ENCODE results near the gene UMOD. TPM values are rescaled to one million over a fixed set of nuclear protein-coding genes. Genes with fewer than 3 reads are reported as not detected.

UMOD gene
- total RNA-seq, 1 experiment from 2014 or later: not detected

GRCh38 chr16:20307240-20307671, 45.3 kb downstream of the UMOD start:
- no peaks in the 10 kb centered on the region for H3K9me2 ChIP-seq (ENCODE audit: insufficient read depth)
- BruUV-seq (replicated peaks): no TSS peak

DNA sequence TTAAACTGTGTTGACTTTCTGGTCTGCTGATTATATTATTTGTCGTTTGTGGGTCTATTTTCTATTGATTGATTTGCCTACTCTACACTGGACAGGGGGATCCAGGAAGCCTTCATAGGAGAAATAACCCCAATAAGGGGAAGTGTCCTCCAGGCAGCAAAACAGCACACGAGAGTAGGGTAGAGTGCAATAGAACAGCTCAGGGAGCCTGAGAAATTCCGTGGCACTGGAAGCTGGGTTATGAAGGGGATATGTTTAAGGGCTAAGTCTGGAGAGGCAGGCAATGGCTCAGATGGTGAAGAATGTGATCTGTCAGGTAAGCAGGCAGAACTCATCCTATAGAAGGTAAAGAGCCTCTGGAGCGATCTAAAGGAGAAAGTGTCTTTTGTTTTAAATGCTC, 46.1 kb downstream of the UMOD start:
- Histone ChIP-seq H3K9me3 (ENCODE audit: insufficient read depth, low read depth) (no peaks in the 10 kb centered on the region), H3K27ac (no peak overlapping the region), H3K9me2 (ENCODE audit: insufficient read depth) (no peaks in the 10 kb centered on the region), H3K4me1 (replicated peaks; ENCODE audit: insufficient read depth) (no peaks in the 10 kb centered on the region), H3K4me3 (no peak overlapping the region), H4K20me1 (ENCODE audit: insufficient read depth) (no peaks in the 10 kb centered on the region), H3F3A (ENCODE audit: insufficient read depth, low read depth) (no peaks in the 10 kb centered on the region), H3K79me2 (ENCODE audit: low read depth) (no peaks in the 10 kb centered on the region), H3K36me3 (ENCODE audit: low read depth) (no peaks in the 10 kb centered on the region), H3K4me2 (no peak overlapping the region), H3K27me3 (ENCODE audit: insufficient read depth, low read depth) (peaks cover 5% of the 10 kb centered on the region; the same call in 1 of the 2 replicates), H2AFZ (no peak overlapping the region)
- intact Hi-C loops (cut with micrococcal nuclease; ENCODE audit: unreplicated experiment): no loop called here
- no TSS peak for BruUV-seq (replicated peaks)
- ChIA-PET CTCF (no interaction called here), POLR2A (ENCODE audit: unreplicated experiment) (no interaction called here)
- TF ChIP-seq CTCF (conservative IDR thresholded peaks at IDR 0.05) (no peak), EZH2 (IDR thresholded peaks at IDR 0.05; ENCODE audit: low read depth) (no peak)
- DNase-seq: no peak

More at GRCh38 chr16:20307240-20307671, 45.3 kb downstream of the UMOD start:
- Histone ChIP-seq H4K20me1 (ENCODE audit: insufficient read depth) (no peaks in the 10 kb centered on the region), H3K9me3 (ENCODE audit: insufficient read depth, low read depth) (no peaks in the 10 kb centered on the region), H3K4me1 (replicated peaks; ENCODE audit: insufficient read depth) (no peaks in the 10 kb centered on the region), H3K36me3 (ENCODE audit: low read depth) (no peaks in the 10 kb centered on the region), H3K27ac (no peak overlapping the region), H3K4me3 (no peak overlapping the region), H3F3A (ENCODE audit: insufficient read depth, low read depth) (no peaks in the 10 kb centered on the region), H3K79me2 (ENCODE audit: low read depth) (no peaks in the 10 kb centered on the region), H3K4me2 (no peak overlapping the region), H3K27me3 (ENCODE audit: insufficient read depth, low read depth) (peaks cover 4% of the 10 kb centered on the region; the same call in 1 of the 2 replicates), H2AFZ (no peak overlapping the region)
- no peak for DNase-seq
- ChIA-PET CTCF (no interaction called here), POLR2A (ENCODE audit: unreplicated experiment) (no interaction called here)
- TF ChIP-seq EZH2 (IDR thresholded peaks at IDR 0.05; ENCODE audit: low read depth): no peak
- no peak for TF ChIP-seq CTCF (conservative IDR thresholded peaks at IDR 0.05)
- intact Hi-C loops (cut with micrococcal nuclease; ENCODE audit: unreplicated experiment): no loop called here

- H3K79me2 ChIP-seq (ENCODE audit: low read depth): no peaks in the 10 kb centered on the region
- ChIA-PET POLR2A (ENCODE audit: unreplicated experiment) (interaction anchor here (0.7 kb wide), 1 partner anchor 29 kb away, joined by 14 read pairs; no protein-coding TSS in a partner anchor), CTCF (no interaction called here)
- H3K4me3 ChIP-seq: no peak overlapping the region
- no peaks in the 10 kb centered on the region for H3K36me3 ChIP-seq (ENCODE audit: low read depth)
- H3K27me3 ChIP-seq (ENCODE audit: insufficient read depth, low read depth): peaks cover 5% of the 10 kb centered on the region; the same call in 1 of the 2 replicates
- TF ChIP-seq CTCF (conservative IDR thresholded peaks at IDR 0.05): no peak
- no peak for TF ChIP-seq EZH2 (IDR thresholded peaks at IDR 0.05; ENCODE audit: low read depth)
- intact Hi-C loops (cut with micrococcal nuclease; ENCODE audit: unreplicated experiment): loop anchor here (5.0 kb wide), 1 partner anchor 746 kb away; the partner anchor contains the start of gene VPS35L
- H3K9me3 ChIP-seq (ENCODE audit: insufficient read depth, low read depth): no peaks in the 10 kb centered on the region
- no peaks in the 10 kb centered on the region for H3K4me1 ChIP-seq (replicated peaks; ENCODE audit: insufficient read depth)
- H3F3A ChIP-seq (ENCODE audit: insufficient read depth, low read depth): no peaks in the 10 kb centered on the region
- H3K27ac ChIP-seq: no peak overlapping the region
- no peak overlapping the region for H2AFZ ChIP-seq
- DNase-seq: no peak
- no peaks in the 10 kb centered on the region for H4K20me1 ChIP-seq (ENCODE audit: insufficient read depth)
- no TSS peak for BruUV-seq (replicated peaks)
- H3K4me2 ChIP-seq: no peak overlapping the region
- H3K9me2 ChIP-seq (ENCODE audit: insufficient read depth): no peaks in the 10 kb centered on the region
These were observed 49.5 kb downstream of the UMOD start for GRCh38 chr16:20303012-20303411.
